ENCODE data around the gene DAPK1.

- TF ChIP-seq ZNF610 (tag by site-specific recombination; IDR thresholded peaks at IDR 0.05; ENCODE audit: borderline replicate concordance) (no peak), ZNF354C (tag by site-specific recombination; IDR thresholded peaks at IDR 0.05; ENCODE audit: borderline replicate concordance, low read depth) (no peak)
- TF ChIP-seq, protein P1, sequence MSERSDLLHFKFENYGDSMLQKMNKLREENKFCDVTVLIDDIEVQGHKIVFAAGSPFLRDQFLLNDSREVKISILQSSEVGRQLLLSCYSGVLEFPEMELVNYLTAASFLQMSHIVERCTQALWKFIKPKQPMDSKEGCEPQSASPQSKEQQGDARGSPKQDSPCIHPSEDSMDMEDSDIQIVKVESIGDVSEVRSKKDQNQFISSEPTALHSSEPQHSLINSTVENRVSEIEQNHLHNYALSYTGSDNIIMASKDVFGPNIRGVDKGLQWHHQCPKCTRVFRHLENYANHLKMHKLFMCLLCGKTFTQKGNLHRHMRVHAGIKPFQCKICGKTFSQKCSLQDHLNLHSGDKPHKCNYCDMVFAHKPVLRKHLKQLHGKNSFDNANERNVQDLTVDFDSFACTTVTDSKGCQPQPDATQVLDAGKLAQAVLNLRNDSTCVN (tag by site-specific recombination; optimal IDR thresholded peaks at IDR 0.05) = no peak
Measured at GRCh38 chr9:87551772-87552217, 54.1 kb downstream of the DAPK1 start.
